GM19238 (cell line): ENCODE data around the gene LILRB2.
A peak's percentile ranks its signal among the peaks of the same experiment; 100 is the strongest.
"Not testable (repeated sequence)": the region's sequence is repeated elsewhere in the genome, so short reads cannot be mapped to it uniquely, and the experiment has no call there.

Experiments used
- DNase-seq: peaks from one replicate; pipeline ENCODE4 v3.0.0; 2011; ENCODE audit warnings: low spot score; ENCODE audit not compliant: insufficient read length

Gene LILRB2

GRCh38 chr19:54281007-54281728 lies at the start of gene LILRB2:
LILRB2 (minus strand) TSS chr19:54281110; CDS start chr19:54280496, 614 bp downstream.
- DNase-seq: no peak

DNA sequence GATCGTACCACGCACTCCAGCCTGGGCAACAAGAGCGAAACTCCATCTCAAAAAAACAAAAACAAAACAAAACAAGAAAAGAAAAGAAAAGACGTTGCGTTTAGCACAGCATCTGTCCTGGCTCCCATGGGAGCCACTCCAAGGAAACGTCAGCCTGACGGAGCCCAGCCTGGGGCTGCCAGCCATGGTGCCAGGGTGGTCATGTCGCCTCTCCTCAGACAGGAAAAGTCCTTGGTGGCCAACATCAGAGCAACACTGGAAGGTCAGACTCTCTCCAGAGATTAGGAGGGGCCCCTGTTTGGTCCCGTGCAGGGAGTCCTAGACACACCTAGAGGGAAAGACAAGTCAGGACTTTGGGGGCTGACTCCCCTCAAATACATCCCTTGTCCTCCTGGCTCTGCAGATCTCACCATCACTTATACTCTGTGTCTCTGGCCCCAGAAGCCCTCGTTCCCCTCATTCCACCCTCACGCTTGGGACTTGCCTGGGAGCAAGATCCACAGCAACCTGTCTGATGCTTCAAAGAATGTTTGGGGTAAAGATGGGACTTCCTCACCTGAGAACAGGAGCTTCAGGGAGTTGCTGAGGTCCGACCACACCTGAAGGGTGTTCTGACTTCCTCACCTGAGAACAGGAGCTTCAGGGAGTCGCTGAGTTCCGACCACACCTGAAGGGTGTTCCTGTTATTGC lies 48.7 kb upstream of the LILRB2 start:
- no peak for DNase-seq

DNA sequence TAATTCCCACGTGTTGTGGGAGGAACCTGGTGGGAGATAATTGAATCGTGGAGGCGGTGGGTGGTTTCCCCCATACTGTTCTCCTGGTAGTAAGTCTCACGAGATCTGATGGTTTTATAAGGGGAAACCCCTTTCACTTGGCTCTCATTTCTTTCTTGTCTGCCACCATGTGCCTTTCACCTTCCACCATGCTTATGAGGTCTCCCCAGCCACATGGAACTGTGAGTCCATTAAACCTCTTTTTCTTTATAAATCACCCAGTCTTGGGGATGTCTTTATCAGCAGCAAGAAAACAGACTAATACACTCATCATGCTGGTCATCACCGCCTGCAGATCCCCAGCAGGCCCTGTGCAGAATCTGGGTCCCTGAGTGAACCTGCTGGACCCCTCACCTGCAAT lies 47.9 kb upstream of the LILRB2 start:
- not testable (repeated sequence) for DNase-seq

DNA sequence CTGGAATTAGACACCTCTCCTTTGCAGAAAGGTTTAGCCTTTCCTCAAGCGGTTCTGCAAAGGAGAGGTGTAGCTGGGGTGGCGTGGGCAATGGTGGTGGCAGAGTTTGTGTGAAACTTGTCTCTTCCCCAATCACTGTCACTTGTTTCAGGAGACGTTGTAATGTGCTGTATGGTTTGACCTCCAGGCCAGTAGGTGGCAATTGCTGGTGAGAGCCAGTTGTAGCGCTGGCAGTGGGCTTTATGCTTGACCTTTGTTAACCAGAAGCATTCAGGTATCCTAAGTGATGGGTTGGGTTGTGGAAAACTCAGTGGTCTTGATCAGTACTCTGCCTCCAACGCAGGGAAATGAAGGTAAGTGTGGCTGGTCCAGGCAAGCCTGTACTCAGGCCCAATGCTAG lies 44.7 kb upstream of the LILRB2 start:
- DNase-seq: no peak

- peak; percentile 30 for DNase-seq
These were observed 44.3 kb upstream of the LILRB2 start for GRCh38 chr19:54325194-54325621.

DNA sequence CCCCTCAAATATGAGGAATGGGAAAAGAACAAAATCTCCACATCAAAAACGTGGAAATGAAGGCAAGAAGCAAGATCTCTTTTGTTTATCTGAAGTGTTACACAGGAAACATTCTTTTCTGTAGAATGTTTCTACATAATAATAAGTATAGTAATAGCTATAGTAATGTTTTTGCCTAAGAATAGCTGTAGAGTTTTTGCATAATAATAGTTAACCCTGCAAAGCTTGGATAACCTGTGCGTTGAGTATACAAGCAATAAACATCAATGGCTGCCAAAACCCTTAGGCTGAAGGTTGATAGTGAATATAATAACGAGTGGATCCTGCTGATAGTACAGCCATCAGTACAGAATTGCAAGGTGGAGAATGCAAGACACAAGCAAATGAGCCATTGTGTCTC lies 43.2 kb upstream of the LILRB2 start:
- no peak for DNase-seq

GRCh38 chr19:54322934-54323333 lies 42.0 kb upstream of the LILRB2 start:
- not testable (repeated sequence) for DNase-seq

DNA sequence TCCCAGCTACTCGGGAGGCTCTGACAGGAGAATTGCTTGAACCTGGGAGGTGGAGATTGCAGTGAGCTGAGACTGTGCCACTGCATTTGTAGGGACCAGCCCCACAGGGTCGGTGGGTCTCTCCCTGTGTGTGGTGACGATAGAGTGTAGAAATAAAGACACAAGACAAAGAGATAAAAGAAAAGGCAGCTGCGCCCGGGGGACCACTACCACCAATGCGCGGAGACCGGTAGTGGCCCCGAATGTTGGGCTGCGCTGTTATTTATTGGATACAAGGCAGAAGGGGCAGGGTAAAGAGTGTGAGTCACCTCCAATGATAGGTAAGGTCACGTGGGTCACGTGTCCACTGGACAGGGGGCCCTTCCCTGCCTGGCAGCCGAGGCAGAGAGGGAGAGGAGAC lies 41.4 kb upstream of the LILRB2 start:
- not testable (repeated sequence) for DNase-seq

- no peak for DNase-seq
These were observed 39.2 kb upstream of the LILRB2 start for GRCh38 chr19:54319892-54320670.

DNA sequence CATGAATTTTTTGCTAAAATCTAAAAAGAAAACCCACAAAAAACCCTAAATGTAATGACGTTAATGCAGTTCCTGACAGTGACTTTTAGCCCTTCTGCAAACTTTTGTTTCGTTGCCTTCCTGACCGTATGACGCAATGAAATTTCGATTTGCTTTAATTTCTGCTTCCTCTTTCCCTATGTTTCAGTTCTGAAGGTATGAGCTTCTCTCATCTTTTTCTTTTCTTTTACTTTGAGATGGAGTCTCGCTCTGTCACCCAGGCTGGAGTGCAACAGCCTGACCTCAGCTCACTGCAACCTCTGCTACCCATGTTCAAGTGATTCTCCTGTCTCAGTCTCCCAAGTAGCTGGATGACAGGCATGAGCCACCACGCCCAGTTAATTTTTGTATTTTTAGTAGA lies 38.1 kb upstream of the LILRB2 start:
- no peak for DNase-seq

DNA sequence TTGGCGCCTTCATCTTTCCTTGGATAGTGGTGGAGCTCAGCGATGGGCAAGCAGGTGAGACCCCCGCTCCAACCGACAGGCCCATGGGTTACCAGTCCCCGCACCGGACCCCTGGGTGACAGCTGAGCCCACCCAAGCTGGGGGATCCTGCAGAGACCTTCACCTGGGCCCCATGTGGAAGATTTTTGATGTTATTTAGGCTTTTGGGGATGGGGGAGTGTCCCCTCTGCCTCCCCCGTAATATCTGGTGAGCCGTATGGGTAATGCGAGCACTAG lies 37.0 kb upstream of the LILRB2 start:
- DNase-seq: no peak

GRCh38 chr19:54317108-54317964 lies 36.4 kb upstream of the LILRB2 start:
- no peak for DNase-seq

- DNase-seq: no peak
These were observed 35.8 kb upstream of the LILRB2 start for GRCh38 chr19:54316746-54317107.

GRCh38 chr19:54315956-54316355 lies 35.0 kb upstream of the LILRB2 start:
- no peak for DNase-seq

DNA sequence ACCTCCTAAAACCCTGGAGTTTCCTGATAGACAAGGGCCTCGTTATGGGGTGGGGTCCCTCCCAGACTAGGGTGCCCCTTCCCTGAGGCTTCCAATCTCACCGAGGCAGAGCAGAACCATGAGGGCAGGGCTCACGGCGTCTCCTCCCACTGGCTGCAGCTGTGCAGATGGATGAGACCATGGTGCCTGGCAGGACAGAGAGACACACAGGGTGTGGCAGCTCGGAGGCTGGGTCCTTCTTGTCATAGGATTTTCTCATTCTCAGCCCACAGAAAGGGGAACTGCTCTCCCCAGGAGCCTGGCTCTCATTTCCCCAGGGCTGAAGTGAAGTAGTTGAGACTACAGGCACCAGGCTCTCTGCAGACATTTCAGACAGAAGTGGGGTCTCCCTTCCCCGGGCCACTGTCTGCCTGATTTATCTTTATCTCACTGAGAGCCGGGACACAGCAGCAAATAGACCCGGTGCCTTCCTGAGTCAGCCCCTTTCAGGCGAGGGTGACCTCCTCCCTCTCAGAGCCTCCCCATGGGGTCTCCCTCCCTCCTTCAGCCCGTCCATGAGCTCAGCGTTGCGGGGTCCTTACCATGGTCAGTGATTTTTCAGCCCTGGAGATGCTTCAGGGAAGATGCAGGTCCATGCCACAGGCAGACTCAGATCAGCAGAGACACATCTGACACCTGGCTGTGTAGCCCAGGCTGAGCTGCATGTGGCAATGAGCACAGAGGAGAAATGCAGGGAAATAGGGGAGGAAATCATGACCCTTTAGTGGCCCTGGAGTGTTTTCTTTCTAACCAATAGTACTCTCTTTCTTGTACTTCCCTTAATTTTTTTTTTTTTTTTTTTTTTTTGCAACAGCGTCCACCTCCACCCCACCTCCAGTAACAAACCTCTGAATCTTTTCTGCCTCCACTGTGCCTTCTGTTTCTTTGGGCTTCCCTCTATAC lies 31.8 kb upstream of the LILRB2 start, which contains the start of gene LILRA5:
Gene LILRA5 (minus strand): TSS at position 731 of the 942 bp plus-strand sequence. CDS start 147 bp downstream, at position 584.
- no peak for DNase-seq

DNA sequence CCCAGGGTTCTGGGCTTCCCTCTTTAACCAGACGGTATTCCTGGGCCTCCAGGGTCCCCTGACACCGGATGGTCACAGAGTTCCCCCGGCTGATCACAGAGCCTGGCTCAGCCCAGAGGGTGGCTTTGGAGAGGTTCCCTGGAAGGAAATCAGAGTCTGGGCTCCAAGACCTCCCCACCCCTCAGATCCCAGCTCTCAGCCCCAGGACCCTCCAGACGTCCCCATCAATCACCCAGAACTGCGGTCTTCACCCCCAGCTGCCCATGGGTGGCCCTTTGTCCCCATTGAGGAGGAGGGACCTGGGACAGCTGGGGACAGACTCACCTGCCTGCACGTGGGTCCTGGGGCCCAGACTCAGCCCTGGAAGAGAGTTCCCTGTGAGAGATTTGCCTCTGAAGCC lies 31.1 kb upstream of the LILRB2 start:
- no peak for DNase-seq

DNA sequence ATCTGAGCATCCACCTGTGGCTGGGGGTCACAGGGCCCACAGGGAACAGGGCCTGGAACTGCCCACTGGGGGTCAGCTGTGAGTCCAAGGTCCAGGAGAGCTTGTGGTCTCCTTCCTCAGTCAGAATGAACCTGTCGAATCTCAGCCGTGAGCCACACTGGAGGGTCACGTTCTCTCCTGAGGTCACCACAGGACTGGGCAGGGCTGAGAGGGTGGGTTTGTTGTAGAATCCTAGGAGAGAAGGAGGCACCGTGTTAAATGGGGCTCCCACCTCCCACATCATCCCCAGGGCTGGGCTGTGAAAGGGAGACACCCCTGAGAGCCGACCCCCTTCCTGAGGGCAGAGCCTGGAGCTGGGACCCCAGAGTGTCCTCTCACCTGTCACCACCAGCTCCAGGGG lies 30.6 kb upstream of the LILRB2 start:
- DNase-seq: no peak

DNA sequence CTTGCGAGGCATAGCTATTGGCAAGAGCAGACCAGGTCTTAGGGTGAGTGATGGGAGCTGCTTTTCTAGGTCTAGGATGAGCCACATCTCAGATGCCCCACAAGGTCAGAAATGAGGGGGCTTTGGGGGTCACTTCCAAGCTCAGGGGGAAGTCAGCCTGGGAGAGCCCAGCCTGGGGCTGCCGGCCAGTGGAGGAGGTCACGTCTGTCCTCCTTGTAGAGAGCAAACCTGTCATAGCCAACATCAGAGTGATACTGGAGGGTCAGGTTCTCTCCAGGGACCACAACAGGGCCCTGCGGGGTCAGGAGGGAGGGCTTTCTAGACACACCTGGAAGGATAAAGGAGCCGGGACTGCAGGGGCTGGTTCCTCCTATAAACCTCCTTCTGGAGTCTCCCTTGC lies 29.6 kb upstream of the LILRB2 start:
- no peak for DNase-seq

DNA sequence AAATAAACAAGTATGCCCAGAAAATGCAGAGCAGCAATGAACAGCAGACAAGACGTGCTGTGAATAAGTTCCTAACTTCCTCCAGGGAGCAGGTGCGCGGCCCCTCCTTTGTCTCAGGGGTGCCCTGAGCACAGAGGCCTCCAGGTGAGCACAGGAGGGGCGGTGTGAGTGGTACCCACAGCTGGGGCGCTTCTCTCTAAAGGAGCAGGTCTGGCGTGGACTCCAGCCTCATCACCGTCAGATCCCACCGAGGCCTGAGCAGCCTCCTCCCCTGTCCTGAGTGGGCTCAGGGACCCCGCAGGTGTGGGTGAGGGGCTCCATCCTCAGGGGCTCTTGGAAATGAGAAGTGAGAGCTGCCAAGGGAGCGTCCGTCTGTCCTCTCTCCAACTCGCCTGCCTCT lies 28.9 kb upstream of the LILRB2 start:
- DNase-seq: no peak

DNA sequence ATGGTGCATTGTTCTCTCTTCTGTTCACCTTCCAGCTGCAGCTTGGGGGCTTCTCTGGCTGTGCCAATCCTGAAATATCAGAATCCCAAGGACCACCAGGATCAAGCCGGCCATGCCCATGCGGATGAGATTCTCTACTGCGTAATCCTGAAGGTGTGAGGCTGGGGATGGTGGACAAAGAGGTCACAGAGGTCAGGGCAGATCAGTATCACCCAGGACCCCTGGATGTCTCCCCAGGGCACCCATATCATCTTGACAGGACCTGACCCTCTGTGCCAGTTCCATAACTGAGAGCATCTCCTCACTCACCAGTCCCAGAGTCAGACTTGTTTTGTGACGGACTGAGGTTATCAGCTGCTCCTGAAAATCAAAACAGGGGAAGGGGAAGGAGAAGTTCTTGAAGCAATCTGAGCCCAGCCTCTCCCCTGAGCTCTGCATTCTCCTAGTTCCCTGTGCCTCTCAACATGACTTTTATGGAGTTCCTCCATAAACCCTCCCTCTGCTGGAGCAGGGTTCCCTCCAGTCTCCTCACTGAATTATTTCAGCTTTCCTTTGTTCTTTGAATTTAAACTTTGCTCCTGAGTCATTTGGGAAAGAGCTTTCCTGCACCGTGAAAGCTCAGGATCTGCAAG lies 26.6 kb upstream of the LILRB2 start:
- no peak for DNase-seq
